ENCODE results near the gene TSPAN9.

Gene TSPAN9

GRCh38 chr12:3172124-3173007 is 95.2 kb downstream of the TSPAN9 start:
- DNase-seq (ENCODE audit: low spot score) = no peak
- TF ChIP-seq, protein P1, sequence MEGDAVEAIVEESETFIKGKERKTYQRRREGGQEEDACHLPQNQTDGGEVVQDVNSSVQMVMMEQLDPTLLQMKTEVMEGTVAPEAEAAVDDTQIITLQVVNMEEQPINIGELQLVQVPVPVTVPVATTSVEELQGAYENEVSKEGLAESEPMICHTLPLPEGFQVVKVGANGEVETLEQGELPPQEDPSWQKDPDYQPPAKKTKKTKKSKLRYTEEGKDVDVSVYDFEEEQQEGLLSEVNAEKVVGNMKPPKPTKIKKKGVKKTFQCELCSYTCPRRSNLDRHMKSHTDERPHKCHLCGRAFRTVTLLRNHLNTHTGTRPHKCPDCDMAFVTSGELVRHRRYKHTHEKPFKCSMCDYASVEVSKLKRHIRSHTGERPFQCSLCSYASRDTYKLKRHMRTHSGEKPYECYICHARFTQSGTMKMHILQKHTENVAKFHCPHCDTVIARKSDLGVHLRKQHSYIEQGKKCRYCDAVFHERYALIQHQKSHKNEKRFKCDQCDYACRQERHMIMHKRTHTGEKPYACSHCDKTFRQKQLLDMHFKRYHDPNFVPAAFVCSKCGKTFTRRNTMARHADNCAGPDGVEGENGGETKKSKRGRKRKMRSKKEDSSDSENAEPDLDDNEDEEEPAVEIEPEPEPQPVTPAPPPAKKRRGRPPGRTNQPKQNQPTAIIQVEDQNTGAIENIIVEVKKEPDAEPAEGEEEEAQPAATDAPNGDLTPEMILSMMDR (IDR thresholded peaks at IDR 0.05; ENCODE audit: extremely low read depth, missing control alignments) = no peak

DNA sequence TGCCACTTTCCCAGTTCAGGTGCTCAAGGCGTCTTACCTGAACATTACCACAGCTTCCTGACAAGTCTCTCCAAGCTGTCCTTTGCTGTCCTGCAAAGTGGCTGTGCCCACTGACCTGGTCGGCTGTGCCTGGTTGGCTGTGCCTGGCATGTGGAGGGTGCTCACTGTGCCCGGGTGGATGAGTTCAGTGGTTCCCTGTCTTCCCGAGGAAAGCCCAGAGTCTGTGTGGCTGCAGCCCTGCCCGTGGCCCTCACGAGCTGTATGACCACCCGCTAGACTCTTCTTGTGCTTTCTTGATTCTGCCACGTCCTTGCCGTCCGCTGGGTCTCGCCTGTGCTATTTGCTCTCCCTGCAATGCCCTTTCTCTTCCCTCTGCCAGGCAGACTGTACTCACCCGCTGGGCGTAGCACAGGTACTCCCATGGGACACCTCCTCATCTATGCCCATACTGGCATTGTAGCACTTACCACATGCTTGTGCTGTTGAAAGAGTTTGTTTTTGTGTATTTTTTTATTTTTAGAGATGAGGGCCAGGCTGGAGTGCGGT is 95.9 kb downstream of the TSPAN9 start:
- no peak for DNase-seq (ENCODE audit: low spot score)

DNA sequence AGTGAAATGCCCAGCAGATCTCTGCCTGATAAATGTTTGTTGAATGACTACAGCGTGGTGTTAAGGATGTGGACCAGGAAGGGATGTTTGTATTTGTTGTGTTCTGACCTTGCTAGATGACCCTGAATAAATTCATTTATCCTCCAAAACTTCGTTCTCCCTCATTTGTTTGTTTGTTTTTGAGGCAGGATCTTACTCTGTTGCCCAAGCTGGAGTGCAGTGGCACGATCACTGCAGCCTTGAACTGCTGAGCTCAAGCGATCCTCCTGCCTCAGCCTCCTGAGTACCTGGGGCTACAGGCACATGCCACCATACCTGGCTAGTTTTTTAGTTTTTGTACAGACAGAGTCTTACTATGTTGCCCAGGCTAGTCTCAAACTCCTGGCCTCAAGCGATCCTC is 96.7 kb downstream of the TSPAN9 start:
- TF ChIP-seq, protein P1 (IDR thresholded peaks at IDR 0.05; ENCODE audit: extremely low read depth, missing control alignments) = no peak
- DNase-seq (ENCODE audit: low spot score) = no peak

More for the DNA sequence above, 95.9 kb downstream of the TSPAN9 start:
- TF ChIP-seq, protein P1 (IDR thresholded peaks at IDR 0.05; ENCODE audit: extremely low read depth, missing control alignments) = no peak

DNA sequence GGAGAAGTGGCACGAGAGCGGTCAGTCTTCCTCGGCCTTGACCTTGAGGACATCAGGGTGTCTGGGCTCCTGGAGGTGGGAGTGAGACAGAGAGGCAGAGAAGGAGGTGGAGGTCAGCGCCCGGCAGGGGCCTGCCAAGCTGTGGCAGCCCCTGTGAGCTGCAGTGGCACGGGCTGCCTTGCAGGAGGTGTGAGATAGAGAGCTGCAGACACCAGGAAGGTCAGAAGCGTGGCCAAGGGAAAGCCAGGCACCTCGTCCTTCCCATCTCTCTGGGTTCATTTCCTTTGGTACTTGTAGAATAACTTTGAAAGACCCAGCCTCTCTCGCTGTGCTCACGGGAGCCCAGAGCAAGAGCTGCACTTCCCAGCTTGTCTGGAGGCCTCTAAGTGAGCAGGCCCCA is 98.1 kb downstream of the TSPAN9 start:
- no peak for DNase-seq (ENCODE audit: low spot score)

GRCh38 chr12:3176754-3177153 is 99.6 kb downstream of the TSPAN9 start:
- DNase-seq (ENCODE audit: low spot score) = no peak
- TF ChIP-seq, protein P1 (IDR thresholded peaks at IDR 0.05; ENCODE audit: extremely low read depth, missing control alignments) = no peak

More for the DNA sequence above, 98.1 kb downstream of the TSPAN9 start:
- TF ChIP-seq, protein P1 (IDR thresholded peaks at IDR 0.05; ENCODE audit: extremely low read depth, missing control alignments) = no peak

- TF ChIP-seq, protein P1 (IDR thresholded peaks at IDR 0.05; ENCODE audit: extremely low read depth, missing control alignments) = no peak
- DNase-seq (ENCODE audit: low spot score) = no peak
Observed at GRCh38 chr12:3177778-3178425, 100.7 kb downstream of the TSPAN9 start.

All from GM20000 (cell line).